LNCAP (cell line): ENCODE results near the gene SCFD2.

Experiments used
- TF ChIP-seq, protein P1 (sequence below): fragments of 450-650 bp; IDR thresholded peaks from 2 replicates; pipeline ENCODE4 v1.5.1; 2017; ENCODE audit warnings: mild to moderate bottlenecking

Gene SCFD2

GRCh38 chr4:52966172-52966571, 399.7 kb downstream of the SCFD2 start:
- TF ChIP-seq, protein P1, sequence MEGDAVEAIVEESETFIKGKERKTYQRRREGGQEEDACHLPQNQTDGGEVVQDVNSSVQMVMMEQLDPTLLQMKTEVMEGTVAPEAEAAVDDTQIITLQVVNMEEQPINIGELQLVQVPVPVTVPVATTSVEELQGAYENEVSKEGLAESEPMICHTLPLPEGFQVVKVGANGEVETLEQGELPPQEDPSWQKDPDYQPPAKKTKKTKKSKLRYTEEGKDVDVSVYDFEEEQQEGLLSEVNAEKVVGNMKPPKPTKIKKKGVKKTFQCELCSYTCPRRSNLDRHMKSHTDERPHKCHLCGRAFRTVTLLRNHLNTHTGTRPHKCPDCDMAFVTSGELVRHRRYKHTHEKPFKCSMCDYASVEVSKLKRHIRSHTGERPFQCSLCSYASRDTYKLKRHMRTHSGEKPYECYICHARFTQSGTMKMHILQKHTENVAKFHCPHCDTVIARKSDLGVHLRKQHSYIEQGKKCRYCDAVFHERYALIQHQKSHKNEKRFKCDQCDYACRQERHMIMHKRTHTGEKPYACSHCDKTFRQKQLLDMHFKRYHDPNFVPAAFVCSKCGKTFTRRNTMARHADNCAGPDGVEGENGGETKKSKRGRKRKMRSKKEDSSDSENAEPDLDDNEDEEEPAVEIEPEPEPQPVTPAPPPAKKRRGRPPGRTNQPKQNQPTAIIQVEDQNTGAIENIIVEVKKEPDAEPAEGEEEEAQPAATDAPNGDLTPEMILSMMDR: no peak

GRCh38 chr4:52964561-52965101, 401.2 kb downstream of the SCFD2 start:
- TF ChIP-seq, protein P1: no peak

- TF ChIP-seq, protein P1: no peak
Measured at GRCh38 chr4:52964011-52964410, 401.9 kb downstream of the SCFD2 start.

DNA sequence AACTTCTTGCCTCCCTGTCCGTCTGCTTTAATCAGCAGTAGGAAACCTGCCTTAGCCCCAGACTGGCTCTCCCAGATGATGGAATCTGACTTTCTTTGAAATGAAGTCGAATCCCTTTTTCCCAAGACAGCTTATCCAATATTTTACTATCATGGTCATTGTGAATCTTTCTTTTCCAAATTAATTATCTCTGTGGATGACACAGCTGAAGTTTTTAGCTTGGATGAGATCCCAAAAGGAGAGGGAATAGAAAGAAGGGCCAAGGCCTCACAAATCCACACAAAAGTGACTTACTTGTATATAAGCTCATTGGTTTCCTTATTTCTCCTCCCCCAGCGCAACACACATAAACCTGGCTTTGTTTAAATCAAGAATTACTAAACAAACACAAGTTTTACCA, 403.1 kb downstream of the SCFD2 start:
- TF ChIP-seq, protein P1: no peak

DNA sequence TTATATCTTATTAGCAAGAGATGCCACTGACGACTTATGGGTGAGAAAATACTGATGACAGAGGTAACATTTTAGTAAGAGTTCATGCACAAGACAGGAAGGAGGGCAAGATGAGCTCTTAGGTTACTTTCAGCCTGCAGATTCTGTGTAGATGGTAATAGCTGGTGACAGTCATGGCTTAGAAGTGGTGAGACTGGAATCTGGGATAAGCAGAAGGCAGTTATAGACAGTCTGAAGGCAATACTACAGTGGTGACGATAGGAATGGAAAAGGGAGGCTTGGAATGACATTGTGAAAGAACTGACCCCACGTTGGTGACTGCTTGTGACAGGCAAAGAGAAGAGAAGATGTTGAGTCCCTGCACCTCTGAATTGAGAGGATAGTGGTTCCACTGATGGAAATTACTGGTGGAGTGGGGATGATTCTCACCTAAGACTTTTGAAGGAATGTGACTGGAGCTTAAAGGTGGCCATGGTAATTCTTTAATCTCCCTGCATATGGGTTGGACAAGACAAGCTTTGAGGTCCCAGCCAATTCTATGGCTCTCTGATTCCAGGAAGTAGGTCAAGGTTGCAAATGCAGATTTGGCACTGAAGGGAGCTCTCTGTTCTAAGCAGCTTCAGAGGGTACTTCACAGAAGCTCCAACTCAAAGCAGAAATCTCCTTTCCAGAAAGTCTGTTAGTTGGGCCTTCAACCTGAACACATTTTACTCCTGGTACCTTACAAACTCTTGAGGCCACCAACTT, 404.0 kb downstream of the SCFD2 start:
- TF ChIP-seq, protein P1: no peak

DNA sequence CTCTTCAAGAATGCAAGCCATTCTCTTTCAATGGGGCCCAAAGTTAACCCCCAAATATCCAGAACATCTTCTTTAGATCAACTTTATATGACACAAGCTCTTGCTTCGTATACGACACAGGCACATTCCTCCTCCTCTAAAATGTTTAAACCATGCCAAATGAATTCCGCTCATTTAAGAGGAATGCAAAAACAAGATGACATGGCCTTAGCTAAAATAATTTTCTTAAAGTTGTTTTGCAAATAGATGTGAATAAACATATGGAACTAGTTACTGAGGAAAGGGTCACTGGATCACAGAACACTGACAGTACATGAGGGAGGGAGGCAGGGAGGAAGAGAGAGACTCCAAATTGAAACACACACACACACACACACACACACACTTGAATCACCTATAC, 406.3 kb downstream of the SCFD2 start:
- TF ChIP-seq, protein P1: no peak

GRCh38 chr4:52957835-52958631, 407.8 kb downstream of the SCFD2 start:
- TF ChIP-seq, protein P1: no peak
